ENCODE results near the gene CPLANE2.

Gene CPLANE2

DNA sequence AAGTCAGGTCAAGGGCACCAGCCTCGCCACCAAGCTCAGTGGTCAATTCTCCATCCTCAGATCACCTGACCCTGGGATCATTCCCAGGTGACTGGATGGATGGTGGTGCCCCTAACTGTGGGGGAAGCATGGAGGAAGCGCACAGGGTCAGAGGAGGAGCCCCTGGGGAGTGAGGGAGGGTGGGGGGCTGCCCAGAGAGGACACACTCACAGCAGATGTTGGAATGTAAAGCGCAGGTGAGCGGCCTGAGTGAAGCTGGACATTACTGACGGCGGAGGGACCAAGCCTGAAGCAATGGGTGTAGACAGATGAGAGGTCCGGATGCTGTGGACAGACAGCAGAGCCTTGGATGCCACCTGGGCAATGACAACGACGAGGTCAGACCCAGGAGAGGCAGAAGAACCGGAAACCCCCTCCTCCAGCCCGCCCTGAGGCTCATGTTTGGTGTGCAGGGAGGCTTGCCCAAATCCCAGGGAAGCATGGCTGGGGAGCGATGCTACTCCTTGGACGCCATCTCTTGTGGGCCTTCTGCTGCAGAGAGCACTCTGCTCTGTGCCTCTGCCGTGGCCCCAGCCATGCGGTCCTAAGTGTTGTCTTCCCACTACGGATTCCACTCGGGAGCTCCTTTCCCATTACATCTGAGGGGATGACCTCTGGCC lies 5.7 kb upstream of the CPLANE2 start:
- H3K4me1 ChIP-seq (ENCODE audit: low read length): peaks cover 1% of the 10 kb centered on the region
- no peak overlapping the region for H3K27ac ChIP-seq (ENCODE audit: low read length)
- no peak for DNase-seq
- no peaks in the 10 kb centered on the region for H4K20me1 ChIP-seq (ENCODE audit: insufficient read depth, low read length)
- TF ChIP-seq, protein P1, sequence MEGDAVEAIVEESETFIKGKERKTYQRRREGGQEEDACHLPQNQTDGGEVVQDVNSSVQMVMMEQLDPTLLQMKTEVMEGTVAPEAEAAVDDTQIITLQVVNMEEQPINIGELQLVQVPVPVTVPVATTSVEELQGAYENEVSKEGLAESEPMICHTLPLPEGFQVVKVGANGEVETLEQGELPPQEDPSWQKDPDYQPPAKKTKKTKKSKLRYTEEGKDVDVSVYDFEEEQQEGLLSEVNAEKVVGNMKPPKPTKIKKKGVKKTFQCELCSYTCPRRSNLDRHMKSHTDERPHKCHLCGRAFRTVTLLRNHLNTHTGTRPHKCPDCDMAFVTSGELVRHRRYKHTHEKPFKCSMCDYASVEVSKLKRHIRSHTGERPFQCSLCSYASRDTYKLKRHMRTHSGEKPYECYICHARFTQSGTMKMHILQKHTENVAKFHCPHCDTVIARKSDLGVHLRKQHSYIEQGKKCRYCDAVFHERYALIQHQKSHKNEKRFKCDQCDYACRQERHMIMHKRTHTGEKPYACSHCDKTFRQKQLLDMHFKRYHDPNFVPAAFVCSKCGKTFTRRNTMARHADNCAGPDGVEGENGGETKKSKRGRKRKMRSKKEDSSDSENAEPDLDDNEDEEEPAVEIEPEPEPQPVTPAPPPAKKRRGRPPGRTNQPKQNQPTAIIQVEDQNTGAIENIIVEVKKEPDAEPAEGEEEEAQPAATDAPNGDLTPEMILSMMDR (IDR thresholded peaks at IDR 0.05; ENCODE audit: low read length): no peak
- TF ChIP-seq EZH2phosphoT487 (IDR thresholded peaks at IDR 0.05; ENCODE audit: low read length) (no peak), EZH2 (optimal IDR thresholded peaks at IDR 0.05; ENCODE audit: low read depth, low read length) (no peak)
- no peaks in the 10 kb centered on the region for H3K9me2 ChIP-seq (replicated peaks; ENCODE audit: insufficient read depth, low read length)
- no peaks in the 10 kb centered on the region for H3K79me2 ChIP-seq (ENCODE audit: low read length)
- H3K9me3 ChIP-seq (replicated peaks; ENCODE audit: insufficient read depth, low read length): no peaks in the 10 kb centered on the region
- H2AFZ ChIP-seq (ENCODE audit: low read length): no peak overlapping the region
- no peaks in the 10 kb centered on the region for H3F3A ChIP-seq (ENCODE audit: insufficient read depth, low read length)
- H3K4me2 ChIP-seq (ENCODE audit: low read depth, low read length): no peak overlapping the region
- no peaks in the 10 kb centered on the region for H3K36me3 ChIP-seq (replicated peaks; ENCODE audit: insufficient read depth, low read length)
- no peaks in the 10 kb centered on the region for H3K27me3 ChIP-seq (replicated peaks; ENCODE audit: insufficient read depth, low read length)
- H3K4me3 ChIP-seq (ENCODE audit: low read length): no peak overlapping the region
- no peak overlapping the region for H3K9ac ChIP-seq (ENCODE audit: low read length)

DNA sequence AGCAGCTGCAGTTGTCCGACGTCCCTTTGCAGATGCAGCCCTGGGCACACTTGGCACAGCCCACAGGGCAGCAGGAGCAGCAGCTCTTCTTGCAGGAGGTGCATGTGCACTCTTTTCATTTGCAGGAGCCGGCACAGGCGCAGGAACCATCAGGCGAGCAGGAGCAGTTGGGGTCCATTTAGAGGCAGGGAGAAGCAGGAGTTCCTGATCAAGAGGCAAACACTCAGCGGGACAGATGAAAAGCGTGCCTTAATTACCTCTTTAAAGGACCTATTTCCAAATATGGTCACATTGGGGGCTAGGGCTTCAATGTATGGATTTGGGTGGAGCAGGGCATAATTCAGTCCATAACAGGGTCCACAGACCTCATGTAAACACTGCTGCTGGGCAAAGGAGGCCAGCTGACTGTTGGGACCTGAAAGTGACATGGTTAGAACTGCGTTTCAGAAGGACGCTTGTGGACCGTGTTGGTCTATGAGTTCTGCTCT lies 4.3 kb upstream of the CPLANE2 start:
- Histone ChIP-seq H3K27ac (ENCODE audit: low read length) (no peak overlapping the region), H3K79me2 (ENCODE audit: low read length) (no peaks in the 10 kb centered on the region), H2AFZ (ENCODE audit: low read length) (no peak overlapping the region), H3K9me3 (replicated peaks; ENCODE audit: insufficient read depth, low read length) (no peaks in the 10 kb centered on the region), H3K9ac (ENCODE audit: low read length) (no peak overlapping the region), H4K20me1 (ENCODE audit: insufficient read depth, low read length) (no peaks in the 10 kb centered on the region), H3K27me3 (replicated peaks; ENCODE audit: insufficient read depth, low read length) (no peaks in the 10 kb centered on the region), H3K36me3 (replicated peaks; ENCODE audit: insufficient read depth, low read length) (no peaks in the 10 kb centered on the region), H3K4me3 (ENCODE audit: low read length) (no peak overlapping the region), H3K4me1 (ENCODE audit: low read length) (peaks cover 4% of the 10 kb centered on the region), H3F3A (ENCODE audit: insufficient read depth, low read length) (no peaks in the 10 kb centered on the region), H3K9me2 (replicated peaks; ENCODE audit: insufficient read depth, low read length) (no peaks in the 10 kb centered on the region), H3K4me2 (ENCODE audit: low read depth, low read length) (no peak overlapping the region)
- TF ChIP-seq, protein P1 (IDR thresholded peaks at IDR 0.05; ENCODE audit: low read length): no peak
- TF ChIP-seq EZH2phosphoT487 (IDR thresholded peaks at IDR 0.05; ENCODE audit: low read length): no peak
- TF ChIP-seq EZH2 (optimal IDR thresholded peaks at IDR 0.05; ENCODE audit: low read depth, low read length): no peak
- DNase-seq: no peak

DNA sequence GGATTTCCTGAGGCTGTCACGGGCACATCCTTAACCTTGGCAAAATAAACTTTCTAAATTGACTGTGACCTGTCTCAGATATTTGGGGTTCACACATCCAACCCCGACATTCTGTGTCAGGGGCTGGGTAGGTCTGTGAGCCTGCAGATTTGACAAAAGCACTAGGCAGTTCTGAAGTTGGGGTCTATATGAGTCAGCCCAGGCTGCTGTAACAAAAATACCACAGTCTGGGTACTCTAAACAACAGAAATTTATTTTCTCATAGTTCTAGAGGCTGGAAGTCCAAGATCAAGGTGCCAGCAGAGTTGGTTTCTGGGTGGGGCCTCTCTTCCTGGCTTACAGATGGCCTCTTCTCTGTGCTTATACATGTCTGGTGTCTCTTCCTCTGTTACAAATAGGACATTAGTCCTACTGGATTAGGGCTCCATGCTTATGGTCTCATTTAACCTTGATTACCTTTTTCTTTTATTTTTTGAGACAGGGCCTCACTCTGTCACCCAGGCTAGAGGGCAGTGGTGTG lies 3.0 kb upstream of the CPLANE2 start:
- H3K4me3 ChIP-seq (ENCODE audit: low read length): no peak overlapping the region
- TF ChIP-seq EZH2 (optimal IDR thresholded peaks at IDR 0.05; ENCODE audit: low read depth, low read length) (no peak), EZH2phosphoT487 (IDR thresholded peaks at IDR 0.05; ENCODE audit: low read length) (no peak)
- TF ChIP-seq, protein P1 (IDR thresholded peaks at IDR 0.05; ENCODE audit: low read length): no peak
- H3F3A ChIP-seq (ENCODE audit: insufficient read depth, low read length): no peaks in the 10 kb centered on the region
- no peaks in the 10 kb centered on the region for H3K27me3 ChIP-seq (replicated peaks; ENCODE audit: insufficient read depth, low read length)
- H3K79me2 ChIP-seq (ENCODE audit: low read length): no peaks in the 10 kb centered on the region
- no peaks in the 10 kb centered on the region for H3K9me3 ChIP-seq (replicated peaks; ENCODE audit: insufficient read depth, low read length)
- no peak for DNase-seq
- no peak overlapping the region for H3K27ac ChIP-seq (ENCODE audit: low read length)
- no peaks in the 10 kb centered on the region for H3K9me2 ChIP-seq (replicated peaks; ENCODE audit: insufficient read depth, low read length)
- H3K9ac ChIP-seq (ENCODE audit: low read length): no peak overlapping the region
- no peak overlapping the region for H2AFZ ChIP-seq (ENCODE audit: low read length)
- no peak overlapping the region for H3K4me2 ChIP-seq (ENCODE audit: low read depth, low read length)
- no peaks in the 10 kb centered on the region for H4K20me1 ChIP-seq (ENCODE audit: insufficient read depth, low read length)
- H3K4me1 ChIP-seq (ENCODE audit: low read length): peaks cover 7% of the 10 kb centered on the region
- no peaks in the 10 kb centered on the region for H3K36me3 ChIP-seq (replicated peaks; ENCODE audit: insufficient read depth, low read length)

All from MM.1S (cell line).